Naive thymus-derived CD8-positive, alpha-beta T cell (primary cell): ENCODE measurements around the gene PDCD11. TPM values are rescaled to one million over a fixed set of nuclear protein-coding genes. Genes with fewer than 3 reads are reported as not detected.

Experiments used
- ATAC-seq, 2 donors: fragments of 150-1000 bp; cut with Tn5 transposase in 1 of 2; sonication (Bioruptor Pico), chemical (Tn5 transposase) in 1 of 2; 1 replicate in 1 of 2; 2 replicates in 1 of 2; pipeline ENCODE4 v1.10.0; 2021; ENCODE audit warnings: mild to moderate bottlenecking in 2 of 2, moderate library complexity in 2 of 2
- POLR2A ChIA-PET: fragments of 350-600 bp; sonication (Branson Sonifier 250); formaldehyde crosslinking; loops from one replicate; lab custom pipeline; 2021; ENCODE audit warnings: antibody characterized with exemption; lab: Charles Lee
- DNase-seq, 10 donors: peaks; one replicate each; pipeline versions ENCODE4 v3.0.0 to v3.0.0-alpha.2; 2020 to 2022
- H3K27ac Mint-ChIP-seq, 10 donors: one replicate each; pipeline ENCODE4 v1.8.0; 2020 to 2022; ENCODE audit warnings: mild to moderate bottlenecking in 10 of 10, mixed read lengths in 10 of 10, moderate library complexity in 4 of 10, inconsistent platforms in 1 of 10
- H3K27me3 Mint-ChIP-seq, 5 donors: one replicate each; pipeline ENCODE4 v1.8.0; 2021 to 2022; ENCODE audit warnings: mixed read lengths in 5 of 5
- H3K36me3 Mint-ChIP-seq, 3 donors: one replicate each; pipeline ENCODE4 v1.8.0; 2020 to 2022; ENCODE audit warnings: mixed read lengths in 3 of 3, mild to moderate bottlenecking in 2 of 3, inconsistent platforms in 1 of 3
- H3K4me1 Mint-ChIP-seq, 4 donors: one replicate each; pipeline ENCODE4 v1.8.0; 2021 to 2022; ENCODE audit warnings: mixed read lengths in 4 of 4
- H3K4me3 Mint-ChIP-seq, 10 donors: one replicate each; pipeline ENCODE4 v1.8.0; 2020 to 2022; ENCODE audit warnings: mild to moderate bottlenecking in 10 of 10, mixed read lengths in 10 of 10, moderate library complexity in 6 of 10, inconsistent platforms in 1 of 10
- H3K9me3 Mint-ChIP-seq, 9 donors: one replicate each; pipeline ENCODE4 v1.8.0; 2020 to 2022; ENCODE audit warnings: mixed read lengths in 9 of 9, mild to moderate bottlenecking in 3 of 9, inconsistent platforms in 1 of 9, moderate library complexity in 1 of 9
- polyA plus RNA-seq, 3 donors: library from polyadenylated mRNA; unstranded; fragments of 300-500 nt; fragmentation: Illumina TruSeq; gene quantifications; one replicate each; pipeline ENCODE4 v1.2.3, GENCODE V29; 2021
- total RNA-seq, 8 experiments: library from RNA in 2 of 8; stranded (reverse) in 2 of 8; gene quantifications; one replicate each; pipeline ENCODE4 v1.2.3 and lab custom pipeline; 2021 to 2026

PDCD11 gene
- total and polyA plus RNA-seq, 5 experiments from 2014 or later, result 8.6 to 44.2 (median 14.9) TPM

DNA sequence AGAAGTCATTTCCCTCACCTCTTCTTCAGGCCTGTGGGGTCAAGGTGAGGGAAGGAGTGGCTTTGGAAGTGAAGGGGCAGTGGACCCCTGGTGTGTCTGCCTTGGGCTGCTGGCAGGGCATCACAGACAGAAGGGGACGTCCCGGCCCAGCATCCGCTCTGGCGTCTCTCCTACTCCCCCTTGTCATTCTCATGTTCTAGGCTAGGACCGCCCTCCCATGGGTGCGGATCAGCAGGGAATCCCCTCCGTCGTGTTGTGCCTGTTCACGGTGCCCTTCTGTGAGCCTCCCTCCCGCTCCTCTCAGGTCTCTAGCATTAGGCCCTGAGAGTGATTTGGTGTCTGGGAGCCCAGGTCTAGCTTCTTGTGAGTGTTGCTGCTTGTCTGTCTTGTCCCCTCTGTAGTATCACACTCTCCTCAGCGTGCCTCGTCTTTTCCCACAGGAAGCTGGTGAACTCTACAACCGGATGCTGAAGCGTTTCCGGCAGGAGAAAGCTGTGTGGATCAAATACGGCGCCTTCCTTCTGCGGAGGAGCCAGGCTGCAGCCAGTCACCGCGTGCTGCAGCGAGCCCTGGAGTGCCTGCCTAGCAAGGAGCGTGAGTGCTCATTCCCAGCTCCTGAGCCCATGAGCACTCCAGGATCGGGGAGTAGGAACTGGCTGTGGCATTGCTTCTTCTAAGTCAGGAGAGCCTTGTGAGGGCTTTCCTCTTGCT lies 47.2 kb downstream of the PDCD11 start:
- H3K27ac Mint-ChIP-seq, result peak overlapping the region in 4 of 10 donors; percentile 43 to 77 (median 74)
- peaks cover 0 to 90% (median 3%) of the 10 kb centered on the region in 3 donors for H3K36me3 Mint-ChIP-seq
- no peak overlapping the region for H3K4me3 Mint-ChIP-seq
- POLR2A ChIA-PET, result interaction anchor here (1.1 kb wide), 1 partner anchor 8 kb away, joined by 3 read pairs; no protein-coding TSS in a partner anchor
- no peaks in the 10 kb centered on the region for H3K27me3 Mint-ChIP-seq
- ATAC-seq (no peak), DNase-seq (no peak)
- H3K9me3 Mint-ChIP-seq, result no peaks in the 10 kb centered on the region
- H3K4me1 Mint-ChIP-seq, result peaks cover 6 to 15% (median 11%) of the 10 kb centered on the region in 4 donors

DNA sequence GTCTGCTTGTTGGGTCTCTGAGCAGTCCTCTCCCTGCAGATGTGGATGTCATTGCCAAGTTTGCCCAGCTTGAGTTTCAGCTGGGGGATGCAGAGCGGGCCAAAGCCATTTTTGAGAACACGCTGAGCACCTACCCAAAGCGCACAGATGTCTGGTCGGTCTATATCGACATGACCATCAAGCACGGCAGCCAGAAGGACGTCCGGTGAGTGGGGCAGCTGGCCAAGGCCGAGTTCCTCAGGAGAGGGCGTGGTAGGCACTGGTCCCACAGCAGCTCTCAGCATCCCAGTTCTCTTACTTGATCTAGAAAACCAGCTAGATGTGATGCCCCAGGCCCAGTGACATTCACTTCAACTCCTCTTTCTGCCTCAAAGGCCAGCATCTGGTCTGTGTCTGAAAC lies 48.1 kb downstream of the PDCD11 start:
- POLR2A ChIA-PET, result no interaction called here
- H3K27ac Mint-ChIP-seq, result peak overlapping the region in 2 of 10 donors; percentile 8 to 63
- no peaks in the 10 kb centered on the region for H3K27me3 Mint-ChIP-seq
- no peaks in the 10 kb centered on the region for H3K9me3 Mint-ChIP-seq
- peaks cover 13 to 23% (median 20%) of the 10 kb centered on the region in 4 donors for H3K4me1 Mint-ChIP-seq
- DNase-seq, result no peak
- H3K36me3 Mint-ChIP-seq, result peaks cover 0 to 90% (median 3%) of the 10 kb centered on the region in 3 donors
- H3K4me3 Mint-ChIP-seq, result no peak overlapping the region
- no peak for ATAC-seq

DNA sequence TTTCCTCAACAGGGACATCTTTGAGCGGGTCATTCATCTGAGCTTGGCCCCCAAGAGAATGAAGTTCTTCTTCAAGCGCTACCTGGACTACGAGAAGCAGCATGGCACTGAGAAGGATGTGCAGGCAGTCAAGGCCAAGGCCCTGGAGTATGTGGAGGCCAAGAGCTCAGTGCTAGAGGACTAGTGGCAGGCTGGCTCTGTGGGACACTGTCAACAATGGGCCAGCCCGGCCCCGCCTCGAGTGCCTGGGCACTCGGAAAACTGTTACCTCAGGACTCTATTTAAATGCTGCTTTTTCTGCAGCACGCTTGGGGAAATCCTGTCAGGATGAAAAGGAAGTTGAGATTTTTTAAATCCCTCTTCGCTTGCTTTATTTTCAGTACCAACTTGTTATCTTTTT lies 48.9 kb downstream of the PDCD11 start:
- Mint-ChIP-seq H3K27ac (peak overlapping the region in 4 of 10 donors; percentile 37 to 74 (median 46)), H3K4me3 (no peak overlapping the region), H3K4me1 (peaks cover 19 to 32% (median 29%) of the 10 kb centered on the region in 4 donors), H3K9me3 (no peaks in the 10 kb centered on the region), H3K36me3 (peaks cover 0 to 87% (median 3%) of the 10 kb centered on the region in 3 donors), H3K27me3 (no peaks in the 10 kb centered on the region)
- ATAC-seq, result no peak
- no peak for DNase-seq
- POLR2A ChIA-PET, result no interaction called here

GRCh38 chr10:103445767-103446567 lies 49.5 kb downstream of the PDCD11 start:
- POLR2A ChIA-PET, result interaction anchor here (1.4 kb wide), 1 partner anchor 25 kb away, joined by 4 read pairs; no protein-coding TSS in a partner anchor
- H3K27ac Mint-ChIP-seq, result peak overlapping the region in 3 of 10 donors; percentile 48 to 84 (median 69)
- ATAC-seq (no peak), DNase-seq (no peak)
- H3K36me3 Mint-ChIP-seq, result peaks cover 0 to 81% (median 3%) of the 10 kb centered on the region in 3 donors
- peaks cover 21 to 38% (median 35%) of the 10 kb centered on the region in 4 donors for H3K4me1 Mint-ChIP-seq
- H3K9me3 Mint-ChIP-seq, result no peaks in the 10 kb centered on the region
- H3K4me3 Mint-ChIP-seq, result no peak overlapping the region
- no peaks in the 10 kb centered on the region for H3K27me3 Mint-ChIP-seq

- Mint-ChIP-seq H3K4me1 (peaks cover 24 to 46% (median 42%) of the 10 kb centered on the region in 4 donors), H3K27ac (peak overlapping the region in 4 of 10 donors; percentile 36 to 87 (median 64)), H3K36me3 (peaks cover 0 to 68% (median 3%) of the 10 kb centered on the region in 3 donors), H3K27me3 (no peaks in the 10 kb centered on the region), H3K9me3 (no peaks in the 10 kb centered on the region), H3K4me3 (no peak overlapping the region)
- DNase-seq (no peak), ATAC-seq (no peak)
- POLR2A ChIA-PET, result interaction anchor here (1.4 kb wide), 1 partner anchor 24 kb away, joined by 4 read pairs; no protein-coding TSS in a partner anchor
Measured at GRCh38 chr10:103447187-103447586, 50.8 kb downstream of the PDCD11 start.

DNA sequence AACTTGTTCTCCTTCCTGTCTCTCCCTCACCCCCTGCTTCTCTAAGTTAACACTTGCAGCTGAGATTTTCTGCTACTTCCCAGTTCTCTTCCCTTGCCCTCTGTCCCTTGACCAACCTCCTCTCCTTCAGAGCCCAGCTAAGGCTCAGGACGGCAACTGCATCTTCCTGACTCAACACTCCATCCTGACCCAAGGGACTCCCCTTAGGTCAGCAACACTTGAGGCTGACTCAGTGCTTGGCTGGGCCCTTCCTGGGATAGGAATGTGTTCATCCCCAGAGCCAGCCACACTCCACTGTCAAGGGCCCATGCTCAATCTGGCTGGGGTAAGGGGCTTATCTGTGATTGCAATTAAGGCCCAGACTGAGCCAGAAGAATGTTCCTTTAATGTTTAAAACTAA lies 52.3 kb downstream of the PDCD11 start:
- Mint-ChIP-seq H3K9me3 (no peaks in the 10 kb centered on the region), H3K4me3 (peak overlapping the region in 4 of 10 donors; percentile 29 to 96 (median 61)), H3K27ac (peak overlapping the region; percentile 5 to 92 (median 85)), H3K36me3 (peaks cover 0 to 55% (median 0%) of the 10 kb centered on the region in 3 donors), H3K27me3 (no peaks in the 10 kb centered on the region), H3K4me1 (peaks cover 27 to 57% (median 54%) of the 10 kb centered on the region in 4 donors)
- DNase-seq (no peak), ATAC-seq (no peak)
- POLR2A ChIA-PET, result interaction anchor here (0.6 to 1.2 kb wide), 3 partner anchors 9 to 26 kb away, joined by 3 read pairs; no protein-coding TSS in a partner anchor

DNA sequence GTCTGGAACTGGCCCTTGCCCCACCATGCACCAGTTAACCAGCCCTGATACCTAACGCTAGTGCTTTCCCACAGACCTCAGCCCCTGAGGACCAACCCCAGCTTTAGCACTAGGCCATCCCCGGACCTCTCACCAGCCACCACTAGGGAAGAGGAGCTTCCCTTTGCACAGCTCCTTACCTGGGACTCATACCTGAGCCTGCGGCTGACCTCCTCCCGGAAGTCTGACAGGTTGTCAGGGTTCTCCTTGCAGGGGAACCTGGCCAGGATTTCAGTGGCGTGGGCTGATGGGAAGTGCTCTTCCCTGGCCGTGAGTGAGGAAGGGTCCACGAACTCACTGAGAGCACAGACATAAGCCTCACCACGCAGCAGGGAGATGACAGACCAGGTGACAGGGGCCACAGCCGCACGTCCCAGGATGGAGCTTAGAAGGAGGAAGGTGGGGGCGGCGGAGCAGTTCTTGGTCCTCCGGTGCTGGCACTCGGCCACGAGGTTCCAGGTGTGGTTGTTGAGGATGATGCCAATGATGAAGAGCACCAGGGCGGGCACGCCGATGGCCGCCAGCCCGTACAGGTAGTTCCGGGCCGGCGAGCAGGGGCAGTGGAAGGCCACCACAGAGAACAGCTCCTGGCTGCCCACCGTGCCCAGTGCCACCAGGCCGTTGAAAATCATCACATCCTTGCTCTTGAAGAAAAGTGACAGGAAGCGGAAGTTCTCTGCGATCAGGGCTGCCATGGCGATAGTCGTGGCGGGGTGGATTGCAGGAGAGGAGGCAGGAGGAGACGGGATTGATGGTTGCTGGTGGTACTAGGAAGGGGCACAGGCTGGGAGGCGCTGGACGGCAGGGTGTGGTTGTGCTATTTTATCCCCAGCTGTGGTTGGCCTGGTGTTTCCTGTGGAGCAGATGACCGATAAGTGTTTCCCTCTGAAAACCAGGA lies 53.0 kb downstream of the PDCD11 start:
- H3K27ac Mint-ChIP-seq, result peak overlapping the region; percentile 5 to 92 (median 82)
- ATAC-seq (no peak), DNase-seq (no peak)
- H3K4me1 Mint-ChIP-seq, result peaks cover 27 to 59% (median 56%) of the 10 kb centered on the region in 4 donors
- H3K4me3 Mint-ChIP-seq, result peak overlapping the region in 9 of 10 donors; percentile 15 to 96 (median 85)
- peaks cover 0 to 48% (median 0%) of the 10 kb centered on the region in 3 donors for H3K36me3 Mint-ChIP-seq
- H3K27me3 Mint-ChIP-seq, result no peaks in the 10 kb centered on the region
- POLR2A ChIA-PET, result interaction anchor here (0.6 to 1.2 kb wide), 5 partner anchors 8 to 52 kb away, joined by 3 read pairs; no protein-coding TSS in a partner anchor
- no peaks in the 10 kb centered on the region for H3K9me3 Mint-ChIP-seq

DNA sequence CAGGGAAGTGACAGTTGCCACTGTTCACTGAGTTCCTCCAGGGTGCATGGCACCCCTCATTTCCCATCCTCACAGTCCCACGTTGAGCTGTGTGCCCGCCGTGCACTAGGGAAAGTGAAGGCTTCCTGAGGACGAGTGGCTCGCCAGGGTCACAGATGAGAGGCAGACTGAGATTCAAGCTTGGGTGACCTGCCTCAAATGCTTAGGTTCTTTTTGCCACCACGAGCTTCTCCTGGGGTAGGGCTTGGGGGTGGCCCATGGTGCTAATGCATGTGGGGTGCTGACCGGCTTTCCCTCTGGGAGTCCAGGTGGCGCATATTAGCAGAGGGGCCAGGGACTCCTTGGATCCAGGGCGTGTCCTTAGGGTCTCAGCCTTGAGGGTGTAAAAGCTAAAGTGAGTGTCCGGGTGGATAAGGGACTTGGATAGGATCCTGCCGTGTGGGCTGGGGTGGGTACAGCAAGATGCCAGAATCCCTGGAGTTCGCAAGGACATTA lies 53.8 kb downstream of the PDCD11 start:
- POLR2A ChIA-PET, result interaction anchor here (0.8 to 1.2 kb wide), 3 partner anchors 23 to 53 kb away, joined by 3 to 4 read pairs (median 3); no protein-coding TSS in a partner anchor
- no peak for DNase-seq
- Mint-ChIP-seq H3K27me3 (no peaks in the 10 kb centered on the region), H3K27ac (peak overlapping the region in 8 of 10 donors; percentile 48 to 93 (median 88)), H3K36me3 (peaks cover 0 to 42% (median 0%) of the 10 kb centered on the region in 3 donors), H3K4me3 (peak overlapping the region; percentile 28 to 96 (median 90)), H3K4me1 (peaks cover 24 to 59% (median 55%) of the 10 kb centered on the region in 4 donors), H3K9me3 (no peaks in the 10 kb centered on the region)
- no peak for ATAC-seq

GRCh38 chr10:103451091-103451813 lies 54.8 kb downstream of the PDCD11 start:
- Mint-ChIP-seq H3K4me3 (peak overlapping the region; percentile 85 to 96 (median 90)), H3K27ac (peak overlapping the region; percentile 76 to 94 (median 90)), H3K27me3 (no peaks in the 10 kb centered on the region), H3K4me1 (peaks cover 26 to 57% (median 55%) of the 10 kb centered on the region in 4 donors), H3K36me3 (peaks cover 0 to 32% (median 0%) of the 10 kb centered on the region in 3 donors), H3K9me3 (no peaks in the 10 kb centered on the region)
- DNase-seq, result peak in 7 of 10 donors; percentile 27 to 46 (median 44)
- peak; percentile 78 to 81 for ATAC-seq
- POLR2A ChIA-PET, result interaction anchor here (0.6 to 2.5 kb wide), 8 partner anchors 8 to 155 kb away, joined by 3 to 18 read pairs (median 4); no protein-coding TSS in a partner anchor

- H3K4me3 Mint-ChIP-seq, result peak within 1 kb of the TSS; percentile 85 to 96 (median 90)
- peak within 1 kb of the TSS; percentile 76 to 94 (median 90) for H3K27ac Mint-ChIP-seq
- no peaks in the 10 kb centered on the region for H3K27me3 Mint-ChIP-seq
- ATAC-seq, result peak; percentile 74 to 82
- DNase-seq, result peak in 9 of 10 donors; percentile 10 to 54 (median 43)
- peaks cover 0 to 26% (median 0%) of the 10 kb centered on the region in 3 donors for H3K36me3 Mint-ChIP-seq
- H3K9me3 Mint-ChIP-seq, result no peaks in the 10 kb centered on the region
- H3K4me1 Mint-ChIP-seq, result peaks cover 26 to 55% (median 53%) of the 10 kb centered on the region in 4 donors
- POLR2A ChIA-PET, result interaction anchor here (0.6 to 2.5 kb wide), 13 partner anchors 9 to 1058 kb away, joined by 3 to 18 read pairs (median 3); partner anchors contain the start of genes CNNM2, NEURL1 and TAF5
Measured at GRCh38 chr10:103451831-103452505, 55.5 kb downstream of the PDCD11 start, which contains the start of gene CALHM2. TSS of gene CALHM2 (minus strand) at chr10:103452370. CDS start at chr10:103449941, 2,429 bp downstream.
